HEK293 (cell line): Measurements from ENCODE around the gene SLC25A41.

ENCODE experiments used
- ATF2 ChIP-seq: fragments of 450-650 bp; formaldehyde crosslinking; IDR thresholded peaks from 2 replicates; pipeline ENCODE4 v1.5.1; 2016; ENCODE audit warnings: missing biosample characterization, missing genetic modification characterization, low read depth
- CTCF ChIP-seq: fragments of 450-650 bp; formaldehyde crosslinking; IDR thresholded peaks from 2 replicates; pipeline ENCODE4 v1.5.1; 2016; ENCODE audit warnings: missing biosample characterization, missing genetic modification characterization
- GLI4 ChIP-seq: fragments of 450-650 bp; formaldehyde crosslinking; IDR thresholded peaks from 2 replicates; pipeline ENCODE4 v1.5.1; 2016; ENCODE audit warnings: missing biosample characterization, missing genetic modification characterization
- OSR2 ChIP-seq: fragments of 450-650 bp; formaldehyde crosslinking; IDR thresholded peaks from 2 replicates; pipeline ENCODE4 v1.5.1; 2016; ENCODE audit warnings: missing biosample characterization, missing genetic modification characterization
- ZFP3 ChIP-seq: fragments of 450-650 bp; formaldehyde crosslinking; IDR thresholded peaks from 2 replicates; pipeline ENCODE4 v1.5.1; 2016; ENCODE audit warnings: low read depth, missing biosample characterization, missing genetic modification characterization
- ZNF239 ChIP-seq: fragments of 450-650 bp; formaldehyde crosslinking; IDR thresholded peaks from 2 replicates; pipeline ENCODE4 v1.5.1; 2016; ENCODE audit warnings: missing biosample characterization, missing genetic modification characterization
- ZNF350 ChIP-seq: fragments of 450-650 bp; formaldehyde crosslinking; IDR thresholded peaks from 2 replicates; pipeline ENCODE4 v1.5.0; 2017; ENCODE audit warnings: missing biosample characterization, mild to moderate bottlenecking, missing genetic modification characterization

- TF ChIP-seq CTCF: no peak
- no peak for TF ChIP-seq ZNF350 (tag by site-specific recombination)
- no peak for TF ChIP-seq GLI4 (tag by site-specific recombination)
- TF ChIP-seq ZFP3 (tag by site-specific recombination): no peak
- no peak for TF ChIP-seq ATF2 (tag by site-specific recombination)
- no peak for TF ChIP-seq OSR2 (tag by site-specific recombination)
- no peak for TF ChIP-seq ZNF239 (tag by site-specific recombination)
Observed at GRCh38 chr19:6415591-6416190, 17.9 kb downstream of the SLC25A41 start.
